GM04503 (cell line): ENCODE data around the gene PRMT1.

Source experiments
- DNase-seq: peaks from one replicate; pipeline ENCODE4 v3.0.0-alpha.2; 2012; ENCODE audit warnings: low read depth

PRMT1 gene

GRCh38 chr19:49688531-49689132 is 11.6 kb downstream of the PRMT1 start:
- DNase-seq: no peak

- DNase-seq: no peak
Observed at GRCh38 chr19:49689133-49690078, 12.3 kb downstream of the PRMT1 start, which contains the start of gene ADM5. ADM5 (plus strand) TSS chr19:49689594; CDS start chr19:49689838, 244 bp downstream.

GRCh38 chr19:49690079-49690655 is 13.1 kb downstream of the PRMT1 start:
- DNase-seq: no peak

GRCh38 chr19:49690656-49691242 is 13.7 kb downstream of the PRMT1 start, which contains the start of gene CPT1C:
CPT1C (plus strand) TSS chr19:49691116; CDS start chr19:49692253, 1,137 bp downstream.
- DNase-seq: no peak

GRCh38 chr19:49691243-49692146 is 14.4 kb downstream of the PRMT1 start:
- no peak for DNase-seq

- no peak for DNase-seq
Observed at GRCh38 chr19:49692147-49692506, 15.1 kb downstream of the PRMT1 start.

GRCh38 chr19:49696115-49696514 is 19.0 kb downstream of the PRMT1 start:
- no peak for DNase-seq

GRCh38 chr19:49696865-49697264 is 19.8 kb downstream of the PRMT1 start:
- no peak for DNase-seq

- no peak for DNase-seq
Observed at GRCh38 chr19:49699364-49699763, 22.3 kb downstream of the PRMT1 start.

- DNase-seq: no peak
Observed at GRCh38 chr19:49700563-49700962, 23.5 kb downstream of the PRMT1 start.

- DNase-seq: no peak
Observed at GRCh38 chr19:49701271-49701786, 24.3 kb downstream of the PRMT1 start.

- DNase-seq: no peak
Observed at GRCh38 chr19:49704888-49705642, 28.0 kb downstream of the PRMT1 start.

- DNase-seq: no peak
Observed at GRCh38 chr19:49705919-49706318, 28.8 kb downstream of the PRMT1 start.

- no peak for DNase-seq
Observed at GRCh38 chr19:49710372-49710951, 33.4 kb downstream of the PRMT1 start.

GRCh38 chr19:49712397-49712859 is 35.4 kb downstream of the PRMT1 start:
- no peak for DNase-seq

GRCh38 chr19:49713236-49713845 is 36.3 kb downstream of the PRMT1 start:
- no peak for DNase-seq

- no peak for DNase-seq
Observed at GRCh38 chr19:49716154-49716553, 39.1 kb downstream of the PRMT1 start.

- DNase-seq: no peak
Observed at GRCh38 chr19:49718511-49718910, 41.4 kb downstream of the PRMT1 start.

GRCh38 chr19:49718991-49719390 is 41.9 kb downstream of the PRMT1 start:
- no peak for DNase-seq
